Jurkat, Clone E6-1 (cell line): ENCODE data around the gene SND1.

ENCODE experiments used
- DNase-seq: peaks from one replicate; pipeline ENCODE4 v3.0.0-alpha.2; 2011; ENCODE audit warnings: low read depth, low spot score
- H3K4me3 ChIP-seq: 2 replicates; pipeline ENCODE4 v1.5.1; 2011; ENCODE audit warnings: mild to moderate bottlenecking, low read length, control low read depth, moderate library complexity

SND1 gene

GRCh38 chr7:127840226-127840951 is 188.4 kb downstream of the SND1 start:
- DNase-seq, result no peak
- no peak overlapping the region for H3K4me3 ChIP-seq

- H3K4me3 ChIP-seq, result no peak overlapping the region
These were observed 192.2 kb downstream of the SND1 start for GRCh38 chr7:127844165-127844564.

GRCh38 chr7:127844707-127845331 is 192.8 kb downstream of the SND1 start:
- no peak for DNase-seq

More at GRCh38 chr7:127844165-127844564, 192.2 kb downstream of the SND1 start:
- no peak for DNase-seq

GRCh38 chr7:127845522-127846214 is 193.7 kb downstream of the SND1 start:
- no peak overlapping the region for H3K4me3 ChIP-seq
- no peak for DNase-seq

More at GRCh38 chr7:127844707-127845331, 192.8 kb downstream of the SND1 start:
- no peak overlapping the region for H3K4me3 ChIP-seq

GRCh38 chr7:127847641-127848040 is 195.6 kb downstream of the SND1 start:
- no peak for DNase-seq
- H3K4me3 ChIP-seq, result no peak overlapping the region

GRCh38 chr7:127848241-127848640 is 196.2 kb downstream of the SND1 start:
- H3K4me3 ChIP-seq, result no peak overlapping the region
- DNase-seq, result no peak

- H3K4me3 ChIP-seq, result no peak overlapping the region
- no peak for DNase-seq
These were observed 198.2 kb downstream of the SND1 start for GRCh38 chr7:127850195-127850594.

GRCh38 chr7:127854383-127854782 is 202.4 kb downstream of the SND1 start:
- H3K4me3 ChIP-seq, result no peak overlapping the region
- no peak for DNase-seq

GRCh38 chr7:127857464-127857841 is 205.5 kb downstream of the SND1 start:
- no peak for DNase-seq
- H3K4me3 ChIP-seq, result no peak overlapping the region

- DNase-seq, result no peak
- H3K4me3 ChIP-seq, result no peak overlapping the region
These were observed 206.3 kb downstream of the SND1 start for GRCh38 chr7:127858091-127858914.

GRCh38 chr7:127858915-127859189 is 206.9 kb downstream of the SND1 start:
- no peak overlapping the region for H3K4me3 ChIP-seq
- no peak for DNase-seq

GRCh38 chr7:127859330-127859729 is 207.3 kb downstream of the SND1 start:
- DNase-seq, result no peak
- no peak overlapping the region for H3K4me3 ChIP-seq

- H3K4me3 ChIP-seq, result no peak overlapping the region
- no peak for DNase-seq
These were observed 210.5 kb downstream of the SND1 start for GRCh38 chr7:127862525-127862924.

- no peak overlapping the region for H3K4me3 ChIP-seq
- no peak for DNase-seq
These were observed 211.1 kb downstream of the SND1 start for GRCh38 chr7:127863082-127863481.

- no peak overlapping the region for H3K4me3 ChIP-seq
- no peak for DNase-seq
These were observed 213.5 kb downstream of the SND1 start for GRCh38 chr7:127865466-127865865.

GRCh38 chr7:127870231-127870907 is 218.4 kb downstream of the SND1 start:
- DNase-seq, result no peak
- H3K4me3 ChIP-seq, result no peak overlapping the region

GRCh38 chr7:127871226-127871625 is 219.2 kb downstream of the SND1 start:
- H3K4me3 ChIP-seq, result no peak overlapping the region

GRCh38 chr7:127872122-127872521 is 220.1 kb downstream of the SND1 start:
- no peak for DNase-seq
- no peak overlapping the region for H3K4me3 ChIP-seq

More at GRCh38 chr7:127871226-127871625, 219.2 kb downstream of the SND1 start:
- no peak for DNase-seq

GRCh38 chr7:127873151-127873550 is 221.2 kb downstream of the SND1 start:
- no peak for DNase-seq
- no peak overlapping the region for H3K4me3 ChIP-seq
